NB4 (cell line): Measurements from ENCODE around the gene ENGASE.

Source experiments
- DNase-seq: peaks from one replicate; pipeline ENCODE4 v3.0.0; 2010; ENCODE audit warnings: low read depth
- H3K4me3 ChIP-seq: one replicate; pipeline ENCODE4 v1.5.1; 2011; ENCODE audit warnings: mild to moderate bottlenecking, low read depth, low read length, moderate library complexity
- CTCF ChIP-seq: IDR thresholded peaks from one replicate; pipeline ENCODE4 v1.5.1; 2012; ENCODE audit warnings: low read depth, low read length
- MAX ChIP-seq: IDR thresholded peaks from 2 replicates; pipeline ENCODE4 v1.6.1; 2011; ENCODE audit warnings: low read depth, low read length
- MYC ChIP-seq: IDR thresholded peaks from 2 replicates; pipeline ENCODE4 v1.6.1; 2011; ENCODE audit warnings: low read depth, low read length
- POLR2A ChIP-seq: IDR thresholded peaks from 2 replicates; pipeline ENCODE4 v1.6.1; 2011; ENCODE audit warnings: mild to moderate bottlenecking; ENCODE audit not compliant: insufficient read length; ENCODE audit errors: extremely low read depth

ENGASE gene

GRCh38 chr17:79113699-79114457, 39.3 kb downstream of the ENGASE start:
- no peak overlapping the region for H3K4me3 ChIP-seq
- TF ChIP-seq POLR2A = no peak
- no peak for TF ChIP-seq MAX
- no peak for TF ChIP-seq CTCF
- no peak for TF ChIP-seq MYC
- DNase-seq = no peak

GRCh38 chr17:79114458-79115301, 40.1 kb downstream of the ENGASE start:
- no peak for DNase-seq
- TF ChIP-seq CTCF (no peak), MAX (no peak), MYC (no peak), POLR2A (no peak)
- no peak overlapping the region for H3K4me3 ChIP-seq

- no peak for DNase-seq
- no peak for TF ChIP-seq MYC
- no peak for TF ChIP-seq MAX
- TF ChIP-seq CTCF = no peak
- no peak for TF ChIP-seq POLR2A
- no peak overlapping the region for H3K4me3 ChIP-seq
Measured at GRCh38 chr17:79115487-79115886, 40.9 kb downstream of the ENGASE start.

- H3K4me3 ChIP-seq = no peak overlapping the region
- TF ChIP-seq CTCF = no peak
- TF ChIP-seq MYC = no peak
- no peak for TF ChIP-seq MAX
- no peak for TF ChIP-seq POLR2A
- no peak for DNase-seq
Measured at GRCh38 chr17:79116575-79117368, 42.1 kb downstream of the ENGASE start.

GRCh38 chr17:79117905-79118487, 43.4 kb downstream of the ENGASE start:
- no peak for TF ChIP-seq CTCF
- TF ChIP-seq MYC = no peak
- TF ChIP-seq POLR2A = no peak
- TF ChIP-seq MAX = no peak
- no peak overlapping the region for H3K4me3 ChIP-seq
- no peak for DNase-seq
